Keratinocyte (primary cell): ENCODE measurements around the gene NEGR1. TPM values are rescaled to one million over a fixed set of nuclear protein-coding genes. Genes with fewer than 3 reads are reported as not detected.

Source experiments
- DNase-seq: peaks from one replicate; pipeline ENCODE4 v3.0.0-alpha.2; 2011; ENCODE audit warnings: low read depth, missing footprints, low spot score
- FAIRE-seq: peaks from 2 replicates; lab custom pipeline; 2011; peaks lifted over from hg19 to GRCh38; lab: Jason Lieb, UNC
- H2AFZ ChIP-seq: 2 replicates; pipeline ENCODE4 v1.6.0; 2012; ENCODE audit warnings: low read length, control low read depth, inconsistent platforms; ENCODE audit not compliant: control insufficient read depth
- H3K27ac ChIP-seq: 2 replicates; pipeline ENCODE4 v1.5.1; 2011; ENCODE audit warnings: low read length; ENCODE audit not compliant: control insufficient read depth, insufficient read depth
- H3K27me3 ChIP-seq: 3 replicates; pipeline ENCODE4 v1.6.0; 2011; ENCODE audit warnings: low read length; ENCODE audit not compliant: control insufficient read depth, insufficient read depth; ENCODE audit errors: extremely low read depth
- H3K36me3 ChIP-seq, 2 experiments: 2 replicates in 1 of 2; 3 replicates in 1 of 2; pipeline ENCODE4 v1.5.1; 2011; ENCODE audit warnings: low read length in 2 of 2, mild to moderate bottlenecking in 1 of 2; ENCODE audit not compliant: control insufficient read depth in 2 of 2, insufficient read depth in 2 of 2; ENCODE audit errors: extremely low read depth in 1 of 2
- H3K4me1 ChIP-seq: 3 replicates; pipeline ENCODE4 v1.5.1; 2011; ENCODE audit warnings: low read length; ENCODE audit not compliant: control insufficient read depth, insufficient read depth; ENCODE audit errors: extremely low read depth
- H3K4me2 ChIP-seq: 3 replicates; pipeline ENCODE4 v1.6.0; 2011; ENCODE audit warnings: low read depth, low read length; ENCODE audit not compliant: control insufficient read depth, insufficient read depth; ENCODE audit errors: extremely low read depth
- H3K4me3 ChIP-seq, 3 experiments: fragments of 200-600 bp in 1 of 3; sonication (generic) in 1 of 3; 2 replicates in 2 of 3; 3 replicates in 1 of 3; pipeline ENCODE4 v1.5.1; 2011 to 2016; ENCODE audit warnings: low read length in 3 of 3, mild to moderate bottlenecking in 3 of 3, control low read depth in 2 of 3, inconsistent platforms in 1 of 3, low read depth in 1 of 3, mixed read lengths in 1 of 3, mixed run types in 1 of 3, moderate library complexity in 1 of 3; ENCODE audit not compliant: control insufficient read depth in 2 of 3, insufficient read depth in 2 of 3; ENCODE audit errors: extremely low read depth in 1 of 3
- H3K79me2 ChIP-seq: 2 replicates; pipeline ENCODE4 v1.6.0; 2012; ENCODE audit warnings: low read length; ENCODE audit not compliant: control insufficient read depth, insufficient read depth
- H3K9ac ChIP-seq: 3 replicates; pipeline ENCODE4 v1.6.0; 2011; ENCODE audit warnings: low read length; ENCODE audit not compliant: control insufficient read depth, insufficient read depth; ENCODE audit errors: extremely low read depth
- H3K9me1 ChIP-seq: 3 replicates; pipeline ENCODE4 v1.6.0; 2011; ENCODE audit warnings: low read length; ENCODE audit not compliant: control insufficient read depth, insufficient read depth; ENCODE audit errors: extremely low read depth
- H3K9me3 ChIP-seq: 2 replicates; pipeline ENCODE4 v1.5.1; 2012; ENCODE audit warnings: low read depth, low read length; ENCODE audit not compliant: control insufficient read depth
- H4K20me1 ChIP-seq: 3 replicates; pipeline ENCODE4 v1.6.0; 2011; ENCODE audit warnings: low read length; ENCODE audit not compliant: control insufficient read depth, insufficient read depth; ENCODE audit errors: extremely low read depth
- EZH2 ChIP-seq: IDR thresholded peaks from one replicate; pipeline ENCODE4 v1.6.1; 2012; ENCODE audit warnings: inconsistent platforms, mild to moderate bottlenecking, low read length, moderate library complexity
- dilution Hi-C: fragments of 300-500 bp; cut with MboI; formaldehyde crosslinking; loops from one replicate; pipeline ENCODE4 v1.7.0; 2020; ENCODE audit warnings: low sequenced_read_pairs; ENCODE audit not compliant: extremely low pct_ligation_motif_present
- polyA plus RNA-seq, 5 experiments: library from polyadenylated mRNA; depleted of rRNA in 3 of 5; stranded (reverse) in 3 of 5; stranded (forward) in 1 of 5; unstranded in 1 of 5; fragments of >200 nt; gene quantifications; 1 replicate in 1 of 5; 2 replicates in 3 of 5; 3 replicates in 1 of 5; pipeline versions ENCODE4 v1.2.1 to v1.2.3, GENCODE V29; 2011 to 2012; ENCODE audit warnings: missing spikeins in 2 of 5, low read depth in 1 of 5, low replicate concordance in 1 of 5
- TF ChIP-seq, protein P1 (sequence below), 3 experiments: IDR thresholded peaks in 1 of 3; conservative IDR thresholded peaks in 1 of 3; optimal IDR thresholded peaks in 1 of 3; 2 replicates in 2 of 3; 3 replicates in 1 of 3; pipeline versions ENCODE3 to v1.5.1; 2011; ENCODE audit warnings: low read length in 3 of 3, mild to moderate bottlenecking in 3 of 3, moderate library complexity in 2 of 3, control low read depth in 1 of 3, inconsistent platforms in 1 of 3; ENCODE audit not compliant: insufficient read depth in 2 of 3; ENCODE audit errors: extremely low read depth in 1 of 3

The NEGR1 gene
- polyA plus RNA-seq, 1 donor (not counting 4 experiments of a cell fraction or from before 2014, with no cell fraction given), result 1.6 TPM

DNA sequence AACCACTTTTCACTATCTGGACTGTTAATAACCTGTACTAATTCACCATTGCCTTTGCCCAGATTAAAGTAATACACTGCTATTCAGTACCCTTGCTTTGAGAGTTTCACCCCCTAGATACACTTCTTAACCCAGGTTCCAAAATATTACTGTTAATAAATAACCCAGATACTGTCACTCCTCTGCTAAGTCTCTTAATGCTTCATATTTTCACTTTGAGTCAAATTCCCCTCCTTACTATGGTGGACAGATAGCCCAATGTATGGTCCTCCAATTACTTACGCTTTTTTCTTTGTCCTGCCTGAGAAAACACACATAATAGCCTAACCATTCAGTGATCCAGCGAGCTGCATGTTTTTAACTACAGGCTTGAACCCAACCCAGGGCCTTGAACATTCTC, 152.5 kb downstream of the NEGR1 start:
- Histone ChIP-seq H3K27me3 (no peaks in the 10 kb centered on the region), H2AFZ (no peak overlapping the region), H3K27ac (no peak overlapping the region), H3K4me3 (no peak overlapping the region), H3K9ac (no peak overlapping the region), H3K9me1 (no peaks in the 10 kb centered on the region), H3K79me2 (no peaks in the 10 kb centered on the region), H4K20me1 (no peaks in the 10 kb centered on the region), H3K4me2 (no peak overlapping the region), H3K4me1 (no peaks in the 10 kb centered on the region), H3K36me3 (no peaks in the 10 kb centered on the region), H3K9me3 (no peaks in the 10 kb centered on the region)
- dilution Hi-C loops, result no loop called here
- TF ChIP-seq, protein P1, sequence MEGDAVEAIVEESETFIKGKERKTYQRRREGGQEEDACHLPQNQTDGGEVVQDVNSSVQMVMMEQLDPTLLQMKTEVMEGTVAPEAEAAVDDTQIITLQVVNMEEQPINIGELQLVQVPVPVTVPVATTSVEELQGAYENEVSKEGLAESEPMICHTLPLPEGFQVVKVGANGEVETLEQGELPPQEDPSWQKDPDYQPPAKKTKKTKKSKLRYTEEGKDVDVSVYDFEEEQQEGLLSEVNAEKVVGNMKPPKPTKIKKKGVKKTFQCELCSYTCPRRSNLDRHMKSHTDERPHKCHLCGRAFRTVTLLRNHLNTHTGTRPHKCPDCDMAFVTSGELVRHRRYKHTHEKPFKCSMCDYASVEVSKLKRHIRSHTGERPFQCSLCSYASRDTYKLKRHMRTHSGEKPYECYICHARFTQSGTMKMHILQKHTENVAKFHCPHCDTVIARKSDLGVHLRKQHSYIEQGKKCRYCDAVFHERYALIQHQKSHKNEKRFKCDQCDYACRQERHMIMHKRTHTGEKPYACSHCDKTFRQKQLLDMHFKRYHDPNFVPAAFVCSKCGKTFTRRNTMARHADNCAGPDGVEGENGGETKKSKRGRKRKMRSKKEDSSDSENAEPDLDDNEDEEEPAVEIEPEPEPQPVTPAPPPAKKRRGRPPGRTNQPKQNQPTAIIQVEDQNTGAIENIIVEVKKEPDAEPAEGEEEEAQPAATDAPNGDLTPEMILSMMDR (optimal IDR thresholded peaks at IDR 0.05 in 1 of 3, IDR thresholded peaks at IDR 0.05 in 1 of 3, conservative IDR thresholded peaks at IDR 0.05 in 1 of 3; ENCODE audit: extremely low read depth in 1 of 3, insufficient read depth in 2 of 3, low read length in 3 of 3), result no peak
- FAIRE-seq (no peak), DNase-seq (no peak)

DNA sequence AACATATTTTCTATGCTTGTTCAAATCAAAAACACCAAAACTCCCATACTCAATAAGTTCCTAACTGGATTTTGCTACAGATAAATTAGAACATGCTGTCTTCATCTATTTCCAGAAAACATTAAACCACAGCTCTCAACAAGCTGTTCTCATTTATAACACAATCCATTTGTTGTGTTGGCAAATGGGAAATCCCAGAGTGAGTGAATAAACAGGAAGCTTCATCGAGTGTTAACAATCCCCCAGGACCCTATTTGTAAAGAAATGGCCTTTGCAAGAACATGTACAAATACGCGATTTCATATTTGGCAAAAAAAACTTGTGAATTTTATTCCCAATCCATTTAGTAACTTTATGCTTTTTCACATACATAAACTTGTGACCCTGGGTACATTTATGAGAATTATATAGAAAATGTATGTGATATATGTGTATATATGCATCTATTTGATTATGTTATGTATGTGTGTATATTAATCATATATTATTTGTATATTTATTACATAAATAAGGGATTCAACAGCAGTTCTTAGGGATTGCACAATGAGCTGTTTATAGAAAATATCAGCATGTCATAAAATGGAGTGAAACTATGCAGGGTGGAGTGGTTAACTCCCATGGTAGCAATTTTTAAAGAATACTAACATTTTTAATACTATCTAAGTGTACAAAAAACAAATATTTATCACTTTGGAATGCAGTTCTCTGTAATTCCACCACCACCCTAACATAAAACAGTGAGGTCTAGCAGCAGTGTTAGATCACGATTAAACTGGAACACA, 160.0 kb downstream of the NEGR1 start:
- H2AFZ ChIP-seq, result no peak overlapping the region
- dilution Hi-C loops, result no loop called here

More for the DNA sequence above, 160.0 kb downstream of the NEGR1 start:
- H3K4me1 ChIP-seq, result no peaks in the 10 kb centered on the region
- no peaks in the 10 kb centered on the region for H3K9me1 ChIP-seq
- H3K79me2 ChIP-seq, result no peaks in the 10 kb centered on the region
- no peak for FAIRE-seq
- H3K4me3 ChIP-seq, result no peak overlapping the region
- no peaks in the 10 kb centered on the region for H3K36me3 ChIP-seq
- H3K27me3 ChIP-seq, result no peaks in the 10 kb centered on the region
- TF ChIP-seq, protein P1 (optimal IDR thresholded peaks at IDR 0.05 in 1 of 3, IDR thresholded peaks at IDR 0.05 in 1 of 3, conservative IDR thresholded peaks at IDR 0.05 in 1 of 3; ENCODE audit: extremely low read depth in 1 of 3, insufficient read depth in 2 of 3, low read length in 3 of 3), result no peak
- no peak for TF ChIP-seq EZH2
- H3K9ac ChIP-seq, result no peak overlapping the region
- no peaks in the 10 kb centered on the region for H4K20me1 ChIP-seq
- no peak overlapping the region for H3K27ac ChIP-seq
- no peak for DNase-seq
- H3K4me2 ChIP-seq, result no peak overlapping the region
- no peaks in the 10 kb centered on the region for H3K9me3 ChIP-seq
